HL-60 (cell line): ENCODE measurements around the gene G6PC2.

ENCODE experiments used
- DNase-seq, 2 experiments: peaks; one replicate each; pipeline ENCODE4 v3.0.0-alpha.2; 2010 to 2020; ENCODE audit warnings: low read depth in 1 of 2, low spot score in 1 of 2
- H3K27ac ChIP-seq: fragments of 250-450 bp; sonication (Bioruptor Pico); replicated peaks from 2 replicates; pipeline ENCODE4 v1.5.1; 2020; ENCODE audit warnings: mild to moderate bottlenecking, moderate library complexity
- H3K27me3 ChIP-seq: fragments of 250-450 bp; sonication (Bioruptor Pico); 2 replicates; pipeline ENCODE4 v1.5.1; 2021; ENCODE audit warnings: mild to moderate bottlenecking, moderate library complexity; ENCODE audit not compliant: insufficient read depth, poor library complexity, severe bottlenecking
- H3K4me3 ChIP-seq: replicated peaks from 2 replicates; pipeline ENCODE4 v1.5.1; 2011; ENCODE audit warnings: mild to moderate bottlenecking, control low read depth, low read length; ENCODE audit not compliant: insufficient read depth
- GABPA ChIP-seq: IDR thresholded peaks from 2 replicates; pipeline ENCODE4 v1.6.1; 2012; ENCODE audit warnings: low read depth
- POLR2AphosphoS5 ChIP-seq: IDR thresholded peaks from 2 replicates; pipeline ENCODE4 v1.6.1; 2012; ENCODE audit warnings: low read depth
- SPI1 ChIP-seq: IDR thresholded peaks from 2 replicates; pipeline ENCODE4 v1.6.1; 2012; ENCODE audit warnings: low read depth, mild to moderate bottlenecking, borderline replicate concordance
- TF ChIP-seq, protein P1 (sequence below): IDR thresholded peaks from 2 replicates; pipeline ENCODE4 v1.6.1; 2012; ENCODE audit warnings: low read depth; ENCODE audit not compliant: insufficient replicate concordance
- TF ChIP-seq, protein P2 (sequence below): IDR thresholded peaks from one replicate; pipeline ENCODE4 v1.5.1; 2011; ENCODE audit warnings: low read length, control low read depth, inconsistent platforms; ENCODE audit not compliant: insufficient read depth

G6PC2 gene

DNA sequence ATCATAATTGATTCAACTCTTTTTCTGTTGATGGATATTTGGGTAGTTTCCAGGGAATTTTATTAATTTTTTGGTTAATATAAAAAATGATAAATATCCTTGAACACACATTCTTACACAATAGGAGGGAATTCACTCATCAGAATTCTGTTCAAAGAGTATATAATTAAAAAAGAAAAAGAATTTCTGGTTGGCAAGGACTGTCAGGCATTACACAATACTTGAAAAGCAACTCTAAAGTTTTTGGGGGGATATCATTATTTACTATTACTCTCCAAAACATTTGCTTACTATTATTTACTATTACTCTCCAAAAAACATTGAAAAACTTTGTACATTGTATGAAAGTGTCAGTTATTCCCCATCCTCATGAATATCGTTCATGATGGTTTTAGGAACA, 38.0 kb downstream of the G6PC2 start:
- Histone ChIP-seq H3K27ac (no peak overlapping the region), H3K4me3 (no peak overlapping the region), H3K27me3 (no peaks in the 10 kb centered on the region)
- DNase-seq, result no peak
- TF ChIP-seq, protein P1, sequence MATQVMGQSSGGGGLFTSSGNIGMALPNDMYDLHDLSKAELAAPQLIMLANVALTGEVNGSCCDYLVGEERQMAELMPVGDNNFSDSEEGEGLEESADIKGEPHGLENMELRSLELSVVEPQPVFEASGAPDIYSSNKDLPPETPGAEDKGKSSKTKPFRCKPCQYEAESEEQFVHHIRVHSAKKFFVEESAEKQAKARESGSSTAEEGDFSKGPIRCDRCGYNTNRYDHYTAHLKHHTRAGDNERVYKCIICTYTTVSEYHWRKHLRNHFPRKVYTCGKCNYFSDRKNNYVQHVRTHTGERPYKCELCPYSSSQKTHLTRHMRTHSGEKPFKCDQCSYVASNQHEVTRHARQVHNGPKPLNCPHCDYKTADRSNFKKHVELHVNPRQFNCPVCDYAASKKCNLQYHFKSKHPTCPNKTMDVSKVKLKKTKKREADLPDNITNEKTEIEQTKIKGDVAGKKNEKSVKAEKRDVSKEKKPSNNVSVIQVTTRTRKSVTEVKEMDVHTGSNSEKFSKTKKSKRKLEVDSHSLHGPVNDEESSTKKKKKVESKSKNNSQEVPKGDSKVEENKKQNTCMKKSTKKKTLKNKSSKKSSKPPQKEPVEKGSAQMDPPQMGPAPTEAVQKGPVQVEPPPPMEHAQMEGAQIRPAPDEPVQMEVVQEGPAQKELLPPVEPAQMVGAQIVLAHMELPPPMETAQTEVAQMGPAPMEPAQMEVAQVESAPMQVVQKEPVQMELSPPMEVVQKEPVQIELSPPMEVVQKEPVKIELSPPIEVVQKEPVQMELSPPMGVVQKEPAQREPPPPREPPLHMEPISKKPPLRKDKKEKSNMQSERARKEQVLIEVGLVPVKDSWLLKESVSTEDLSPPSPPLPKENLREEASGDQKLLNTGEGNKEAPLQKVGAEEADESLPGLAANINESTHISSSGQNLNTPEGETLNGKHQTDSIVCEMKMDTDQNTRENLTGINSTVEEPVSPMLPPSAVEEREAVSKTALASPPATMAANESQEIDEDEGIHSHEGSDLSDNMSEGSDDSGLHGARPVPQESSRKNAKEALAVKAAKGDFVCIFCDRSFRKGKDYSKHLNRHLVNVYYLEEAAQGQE, result no peak
- TF ChIP-seq, protein P2, sequence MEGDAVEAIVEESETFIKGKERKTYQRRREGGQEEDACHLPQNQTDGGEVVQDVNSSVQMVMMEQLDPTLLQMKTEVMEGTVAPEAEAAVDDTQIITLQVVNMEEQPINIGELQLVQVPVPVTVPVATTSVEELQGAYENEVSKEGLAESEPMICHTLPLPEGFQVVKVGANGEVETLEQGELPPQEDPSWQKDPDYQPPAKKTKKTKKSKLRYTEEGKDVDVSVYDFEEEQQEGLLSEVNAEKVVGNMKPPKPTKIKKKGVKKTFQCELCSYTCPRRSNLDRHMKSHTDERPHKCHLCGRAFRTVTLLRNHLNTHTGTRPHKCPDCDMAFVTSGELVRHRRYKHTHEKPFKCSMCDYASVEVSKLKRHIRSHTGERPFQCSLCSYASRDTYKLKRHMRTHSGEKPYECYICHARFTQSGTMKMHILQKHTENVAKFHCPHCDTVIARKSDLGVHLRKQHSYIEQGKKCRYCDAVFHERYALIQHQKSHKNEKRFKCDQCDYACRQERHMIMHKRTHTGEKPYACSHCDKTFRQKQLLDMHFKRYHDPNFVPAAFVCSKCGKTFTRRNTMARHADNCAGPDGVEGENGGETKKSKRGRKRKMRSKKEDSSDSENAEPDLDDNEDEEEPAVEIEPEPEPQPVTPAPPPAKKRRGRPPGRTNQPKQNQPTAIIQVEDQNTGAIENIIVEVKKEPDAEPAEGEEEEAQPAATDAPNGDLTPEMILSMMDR, result no peak
- TF ChIP-seq SPI1 (no peak), GABPA (no peak), POLR2AphosphoS5 (no peak)

DNA sequence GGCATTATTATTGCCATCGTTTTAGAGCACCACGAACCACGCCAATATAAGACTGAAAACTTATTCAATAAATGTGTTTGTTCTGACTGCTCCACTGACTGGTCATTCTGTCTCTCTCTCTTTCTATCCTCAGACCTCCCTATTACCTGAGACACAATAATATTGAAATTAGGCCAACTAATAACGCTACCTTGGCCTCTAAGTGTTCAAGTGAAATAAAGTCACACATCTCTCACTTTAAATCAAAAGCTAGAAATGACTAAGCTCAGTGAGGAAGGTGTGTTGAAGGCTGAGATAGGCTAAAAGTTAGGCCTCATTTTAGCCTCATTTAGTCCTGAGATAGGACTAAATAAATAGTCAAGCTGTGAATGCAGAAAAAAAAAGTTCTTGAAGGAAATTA, 38.8 kb downstream of the G6PC2 start:
- no peak overlapping the region for H3K4me3 ChIP-seq
- no peak for DNase-seq
- no peaks in the 10 kb centered on the region for H3K27me3 ChIP-seq
- no peak overlapping the region for H3K27ac ChIP-seq
- TF ChIP-seq, protein P1, result no peak
- TF ChIP-seq GABPA (no peak), SPI1 (no peak), POLR2AphosphoS5 (no peak)
- TF ChIP-seq, protein P2, result no peak

DNA sequence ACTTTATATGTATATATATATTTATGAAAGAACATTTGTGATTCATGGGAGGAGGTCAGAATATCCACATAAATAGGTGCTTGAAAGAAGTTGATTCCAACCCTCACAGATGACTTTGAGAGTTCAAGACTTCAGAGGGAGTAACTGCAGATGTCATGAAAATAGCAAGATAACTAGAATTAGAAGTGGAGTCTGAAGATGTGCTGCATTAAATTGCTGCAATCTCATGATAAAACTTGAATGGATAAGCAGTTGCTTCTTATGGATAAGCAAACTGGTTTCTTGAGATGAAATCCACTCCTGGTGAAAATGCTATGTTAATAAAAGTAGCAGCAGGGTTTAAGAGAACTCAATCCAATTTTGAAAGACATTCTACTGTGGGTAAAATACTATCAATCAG, 40.2 kb downstream of the G6PC2 start:
- DNase-seq, result no peak
- Histone ChIP-seq H3K27me3 (peaks cover 10% of the 10 kb centered on the region), H3K27ac (no peak overlapping the region), H3K4me3 (no peak overlapping the region)
- TF ChIP-seq SPI1, result no peak
- TF ChIP-seq, protein P2, result no peak
- no peak for TF ChIP-seq GABPA
- TF ChIP-seq POLR2AphosphoS5, result no peak
- TF ChIP-seq, protein P1, result no peak
